GM08714 (cell line): ENCODE measurements around the gene SLC2A1.
A peak's percentile ranks its signal among the peaks of the same experiment; 100 is the strongest.

ENCODE experiments used
- H3K4me3 ChIP-seq: fragments of 200-500 bp; sonication (Bioruptor generic); 2 replicates; pipeline ENCODE4 v1.5.1; 2014; ENCODE audit warnings: mild to moderate bottlenecking, low read length, inconsistent platforms
- ZNF274 ChIP-seq: IDR thresholded peaks from 2 replicates; pipeline ENCODE4 v1.6.1; 2012; ENCODE audit warnings: mild to moderate bottlenecking, low read depth, low read length

Gene SLC2A1

DNA sequence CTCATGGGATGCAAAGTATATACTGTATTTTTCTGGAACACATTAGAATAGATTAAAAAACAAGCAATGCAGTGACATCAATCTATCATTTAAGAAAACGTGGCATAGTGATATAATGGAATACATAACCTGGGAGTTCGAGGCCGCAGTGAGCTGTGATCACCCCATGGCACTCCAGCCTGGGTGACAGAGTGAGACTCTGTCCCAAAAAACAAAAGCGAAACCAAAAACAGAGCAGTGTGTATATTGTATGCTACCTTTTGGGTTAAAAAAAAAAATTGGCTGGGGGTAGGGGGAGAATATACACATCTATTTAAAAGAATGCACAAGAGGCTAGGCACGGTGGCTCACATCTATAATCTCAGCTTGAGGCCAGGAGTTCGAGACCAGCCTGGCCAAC lies 13.5 kb downstream of the SLC2A1 start:
- TF ChIP-seq ZNF274 = no peak
- peak overlapping the region; percentile 5; the same call in 1 of the 2 replicates for H3K4me3 ChIP-seq

DNA sequence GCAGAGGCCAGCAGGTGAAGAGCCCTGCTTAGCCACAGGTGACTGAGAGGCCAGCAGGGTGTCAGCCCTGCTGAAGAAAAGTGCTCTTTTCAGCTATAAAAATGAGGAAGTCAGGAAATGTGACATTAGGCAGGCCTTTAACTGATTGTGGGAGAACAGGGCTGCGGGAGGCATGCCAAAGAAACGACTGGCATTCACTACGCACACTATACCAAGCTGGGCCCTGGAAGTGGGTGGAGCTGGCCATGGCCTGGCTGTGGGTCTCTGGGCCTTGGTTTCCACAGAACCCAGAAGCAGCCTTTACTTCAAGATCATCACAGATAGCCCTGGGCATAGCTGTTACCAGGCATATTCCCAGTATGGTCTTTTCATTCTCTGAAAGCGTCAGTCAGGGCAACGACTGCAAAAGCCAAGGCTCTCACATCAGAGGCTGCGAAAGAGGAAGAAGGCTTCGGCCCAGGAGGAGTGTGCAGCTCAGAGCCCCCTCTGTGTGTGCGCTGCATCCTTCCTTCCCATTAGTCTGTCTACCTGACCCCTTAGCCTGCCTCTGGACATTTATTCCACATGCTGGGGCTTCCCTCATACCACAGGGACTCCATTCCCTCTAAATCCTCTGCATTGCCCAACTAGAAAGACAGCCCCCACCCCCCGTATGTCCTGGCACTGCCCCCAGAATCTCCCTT lies 14.3 kb downstream of the SLC2A1 start:
- peak overlapping the region; percentile 5; the same call in 1 of the 2 replicates for H3K4me3 ChIP-seq

DNA sequence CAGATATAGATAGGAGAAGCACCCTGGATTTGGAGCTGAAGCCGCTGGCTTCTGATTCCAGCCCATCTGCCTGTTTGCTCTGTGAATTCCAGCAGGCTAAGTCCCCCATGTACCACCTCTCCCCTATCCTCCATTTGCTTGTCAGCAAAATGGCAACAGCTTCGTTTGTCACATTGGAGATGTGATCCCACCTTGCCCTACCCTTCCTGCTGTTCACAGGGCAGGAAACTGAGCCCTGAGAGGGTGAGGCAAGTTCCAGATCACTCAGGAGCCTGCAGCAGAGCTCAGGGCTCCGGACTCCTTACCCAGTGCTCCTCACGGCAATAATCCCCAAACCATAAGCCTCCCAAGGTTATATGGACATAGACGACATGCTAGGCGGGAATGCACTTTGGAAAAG lies 14.9 kb downstream of the SLC2A1 start:
- no peak overlapping the region for H3K4me3 ChIP-seq
- TF ChIP-seq ZNF274 = no peak

More for the DNA sequence above, 14.3 kb downstream of the SLC2A1 start:
- TF ChIP-seq ZNF274 = no peak

DNA sequence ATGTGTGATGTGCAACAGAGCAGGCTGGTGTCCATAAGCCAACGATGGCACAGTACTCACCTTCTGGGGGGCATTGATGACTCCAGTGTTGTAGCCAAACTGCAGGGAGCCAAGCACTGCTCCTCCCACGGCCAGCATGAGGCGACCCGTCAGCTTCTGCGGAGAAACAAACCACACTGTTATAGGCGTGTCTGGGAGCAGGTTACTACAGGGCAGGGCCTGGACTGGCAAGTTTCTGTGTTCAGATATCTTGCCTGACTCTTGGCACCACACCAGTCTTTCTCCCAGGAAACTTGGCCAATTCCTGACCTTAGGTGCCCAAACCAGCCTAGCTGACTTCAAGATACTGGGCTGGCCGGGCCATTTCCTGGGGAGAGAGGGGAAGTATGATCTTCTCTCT lies 15.5 kb downstream of the SLC2A1 start:
- no peak for TF ChIP-seq ZNF274

DNA sequence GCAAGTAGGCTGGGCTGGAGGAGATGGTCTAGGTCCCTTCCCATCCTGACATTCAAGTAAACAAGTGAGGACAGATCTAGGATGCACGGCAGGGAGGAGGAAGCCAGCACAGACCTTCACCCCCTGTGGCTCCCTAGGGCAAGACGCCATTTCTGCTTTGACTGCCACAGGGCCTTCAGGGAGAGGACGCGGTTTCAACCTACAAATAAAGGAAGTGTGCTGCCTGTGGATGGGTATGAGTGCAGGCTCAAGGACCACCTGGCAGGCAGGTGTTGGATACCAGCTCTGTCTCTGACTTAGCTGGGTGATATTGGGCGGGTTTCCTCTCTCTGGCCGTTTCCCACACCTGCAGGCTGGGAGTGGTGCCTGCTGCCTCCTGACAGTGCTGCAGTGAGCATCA lies 16.2 kb downstream of the SLC2A1 start:
- TF ChIP-seq ZNF274 = no peak
- no peak overlapping the region for H3K4me3 ChIP-seq

More for the DNA sequence above, 15.5 kb downstream of the SLC2A1 start:
- H3K4me3 ChIP-seq = no peak overlapping the region

DNA sequence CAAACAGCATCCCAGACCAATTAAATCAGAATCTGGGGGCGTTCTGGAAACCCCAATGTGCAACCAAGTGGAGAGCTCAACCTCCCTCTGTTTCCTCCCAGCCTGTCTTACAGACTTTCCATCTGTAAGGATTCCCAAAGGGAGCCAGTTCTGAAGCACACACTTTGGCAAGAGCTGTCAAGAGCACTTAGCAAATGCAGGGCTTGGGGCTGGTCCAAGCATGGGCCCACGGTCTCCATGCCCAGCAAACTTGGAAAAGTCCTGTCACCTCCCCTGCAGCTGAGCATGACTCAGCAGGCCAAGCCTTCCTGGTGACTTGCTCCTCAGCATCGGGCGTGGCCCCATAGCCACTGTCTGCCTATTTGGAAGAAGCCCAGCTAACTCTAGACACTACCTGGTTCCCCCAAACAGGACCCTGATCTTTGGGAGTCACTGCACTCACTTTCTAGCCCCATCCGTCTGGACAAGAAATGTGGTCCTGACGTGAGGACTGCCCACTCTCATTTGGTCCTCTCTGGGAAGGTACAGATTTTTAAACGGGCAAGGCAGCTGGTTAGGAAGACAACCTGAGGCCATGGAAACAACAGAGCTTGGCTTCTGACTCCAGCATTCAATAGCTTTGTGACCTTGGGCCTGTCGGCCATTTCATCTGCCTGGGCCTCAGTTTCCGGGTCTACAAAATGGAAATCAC lies 16.9 kb downstream of the SLC2A1 start:
- TF ChIP-seq ZNF274 = no peak
- H3K4me3 ChIP-seq = no peak overlapping the region

DNA sequence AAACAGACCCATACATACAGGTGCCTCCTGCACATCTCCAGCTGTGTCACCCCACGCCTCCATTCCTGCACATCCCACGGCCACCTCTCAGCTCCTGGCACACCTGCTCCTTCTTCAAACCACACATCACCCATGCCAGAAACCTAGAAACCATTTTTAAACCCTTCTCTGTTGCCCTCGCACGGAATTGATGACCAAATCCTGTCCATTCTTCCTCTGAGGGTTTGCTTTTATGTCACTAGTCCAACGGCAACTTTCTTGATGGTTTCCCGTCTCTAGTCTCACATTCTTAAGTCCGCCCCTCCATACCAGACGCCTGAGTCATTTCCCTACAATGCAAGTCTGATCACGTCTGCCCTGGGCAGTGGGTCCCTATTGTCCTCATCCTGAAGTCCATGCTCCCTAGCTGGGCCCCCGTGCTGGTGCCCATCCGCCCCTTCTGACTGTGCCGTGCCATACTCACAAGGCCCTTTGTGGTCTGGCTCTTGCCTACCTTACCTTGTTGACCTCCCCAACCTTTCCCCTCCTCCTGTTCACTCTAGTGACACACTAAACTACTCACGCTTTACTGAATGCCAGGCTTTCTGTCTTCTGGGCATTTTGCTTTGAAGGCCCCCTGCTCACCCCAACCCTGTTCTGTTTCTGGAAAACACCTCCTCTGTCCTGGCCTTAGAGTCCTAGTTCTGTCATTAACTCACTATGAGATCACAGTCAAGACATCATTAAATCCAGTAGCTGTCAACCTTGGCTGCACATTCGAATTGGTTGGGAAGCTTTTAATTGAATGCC lies 17.6 kb downstream of the SLC2A1 start:
- H3K4me3 ChIP-seq = no peak overlapping the region
- no peak for TF ChIP-seq ZNF274

DNA sequence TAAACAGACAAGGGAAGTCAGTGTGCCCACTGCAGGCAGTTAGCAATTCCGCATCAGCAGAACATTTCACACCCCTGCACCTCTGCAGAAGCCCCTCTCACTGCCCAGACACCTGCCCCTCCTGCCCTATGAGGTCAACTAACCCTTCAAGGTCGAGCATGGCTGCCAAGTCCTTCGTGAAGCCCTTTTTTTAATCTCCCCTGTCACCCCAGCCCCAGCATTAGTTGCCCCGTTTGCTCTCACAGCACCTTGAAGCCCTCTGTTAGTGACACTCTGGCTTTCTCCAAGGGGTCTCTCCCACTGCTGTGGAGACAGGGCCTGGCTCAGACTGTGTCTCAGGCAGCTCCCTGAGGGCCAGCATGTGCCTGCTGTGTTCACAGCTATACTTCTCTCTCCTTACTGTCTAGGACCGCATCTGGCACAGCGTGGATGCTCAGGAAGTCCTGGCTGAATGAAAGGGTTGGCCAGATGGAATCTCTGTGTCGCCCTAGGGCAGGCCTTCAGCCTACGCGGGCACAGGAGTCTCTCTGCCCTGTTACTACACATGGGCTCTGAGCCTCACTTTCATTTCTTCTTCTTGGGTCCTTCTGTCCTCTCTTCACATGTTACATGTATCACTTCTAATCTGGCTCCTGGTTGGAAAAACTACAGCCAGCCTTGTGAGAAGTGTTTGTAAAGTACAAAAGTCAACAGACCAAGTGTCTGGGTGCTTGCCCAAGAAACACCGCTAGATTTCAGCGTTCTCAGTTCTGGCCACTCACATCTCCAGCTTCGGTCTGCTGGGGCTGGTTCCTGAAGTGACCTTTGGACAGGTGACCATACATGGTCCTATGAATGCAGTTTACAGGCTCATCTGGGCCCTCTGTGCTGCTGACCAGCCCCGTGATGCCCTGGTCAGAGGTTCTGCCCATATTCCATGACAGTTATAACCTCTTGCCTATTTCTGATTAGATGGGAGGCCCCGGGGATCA lies 19.7 kb downstream of the SLC2A1 start:
- TF ChIP-seq ZNF274 = no peak

DNA sequence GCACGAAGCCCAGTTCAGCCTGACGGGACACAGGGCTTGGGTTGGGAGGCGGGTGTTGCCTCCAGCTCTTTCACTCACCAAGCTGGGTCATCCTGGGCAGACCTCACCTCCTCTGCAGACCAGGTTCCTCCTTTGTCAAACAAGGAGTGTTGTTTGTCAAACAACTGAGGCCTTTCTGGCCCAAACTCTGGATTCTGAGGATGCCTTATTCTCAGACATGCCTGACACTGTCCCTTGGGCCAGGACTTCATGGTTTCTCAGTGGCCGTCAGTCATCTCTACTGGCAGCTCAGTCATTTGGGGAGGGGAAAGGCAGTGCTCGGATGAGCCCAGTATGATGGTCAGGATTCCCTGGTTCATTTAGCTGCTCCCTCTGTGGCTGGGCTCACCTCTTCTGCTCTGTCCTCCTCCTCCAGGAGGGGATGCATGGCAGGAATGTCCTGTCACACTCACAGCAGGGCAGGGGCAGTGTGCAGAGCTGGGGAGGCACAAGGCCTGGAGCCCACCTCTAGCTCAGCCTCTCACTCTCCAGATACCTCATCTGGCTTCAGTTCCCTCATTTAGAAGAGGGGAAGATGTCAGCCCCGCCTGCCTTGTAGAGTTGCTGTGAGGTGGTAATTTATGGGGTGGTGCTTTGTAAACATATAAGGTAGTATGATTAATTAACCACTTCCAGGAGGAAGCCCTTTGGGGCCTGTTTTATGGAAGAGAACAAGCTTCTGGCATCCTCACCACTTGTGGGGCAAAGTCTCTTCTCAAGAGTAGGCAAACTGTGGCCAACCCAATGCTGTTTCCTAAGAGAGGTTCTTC lies 20.6 kb downstream of the SLC2A1 start:
- TF ChIP-seq ZNF274 = no peak
- no peak overlapping the region for H3K4me3 ChIP-seq

More for the DNA sequence above, 19.7 kb downstream of the SLC2A1 start:
- H3K4me3 ChIP-seq = no peak overlapping the region

DNA sequence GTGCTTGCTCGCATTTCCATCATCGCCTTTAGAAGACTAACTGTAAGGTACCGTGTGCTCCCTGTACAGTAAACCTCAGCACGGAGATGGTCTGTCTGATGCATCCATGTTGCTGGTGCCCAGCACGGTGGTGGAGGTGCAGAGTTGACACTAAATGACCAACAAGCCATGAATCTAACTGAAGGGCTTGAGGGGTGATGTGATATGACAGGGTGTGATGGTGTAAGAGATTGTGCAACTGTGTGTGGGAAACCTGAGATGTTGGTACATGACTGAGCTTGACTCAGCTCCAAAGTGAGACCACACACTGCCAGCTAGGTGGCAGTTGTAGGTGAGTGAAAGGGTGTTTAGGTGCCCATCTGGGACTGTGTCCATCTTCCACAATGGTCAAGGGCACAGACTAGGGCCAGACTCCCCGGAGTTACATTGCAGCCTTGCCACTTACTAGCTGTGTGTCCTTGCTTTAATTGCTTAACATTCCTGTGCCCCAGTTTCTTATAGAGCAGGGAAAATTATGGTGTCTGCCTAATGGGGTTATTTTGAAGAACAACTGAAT lies 21.4 kb downstream of the SLC2A1 start:
- TF ChIP-seq ZNF274 = no peak
- H3K4me3 ChIP-seq = no peak overlapping the region

DNA sequence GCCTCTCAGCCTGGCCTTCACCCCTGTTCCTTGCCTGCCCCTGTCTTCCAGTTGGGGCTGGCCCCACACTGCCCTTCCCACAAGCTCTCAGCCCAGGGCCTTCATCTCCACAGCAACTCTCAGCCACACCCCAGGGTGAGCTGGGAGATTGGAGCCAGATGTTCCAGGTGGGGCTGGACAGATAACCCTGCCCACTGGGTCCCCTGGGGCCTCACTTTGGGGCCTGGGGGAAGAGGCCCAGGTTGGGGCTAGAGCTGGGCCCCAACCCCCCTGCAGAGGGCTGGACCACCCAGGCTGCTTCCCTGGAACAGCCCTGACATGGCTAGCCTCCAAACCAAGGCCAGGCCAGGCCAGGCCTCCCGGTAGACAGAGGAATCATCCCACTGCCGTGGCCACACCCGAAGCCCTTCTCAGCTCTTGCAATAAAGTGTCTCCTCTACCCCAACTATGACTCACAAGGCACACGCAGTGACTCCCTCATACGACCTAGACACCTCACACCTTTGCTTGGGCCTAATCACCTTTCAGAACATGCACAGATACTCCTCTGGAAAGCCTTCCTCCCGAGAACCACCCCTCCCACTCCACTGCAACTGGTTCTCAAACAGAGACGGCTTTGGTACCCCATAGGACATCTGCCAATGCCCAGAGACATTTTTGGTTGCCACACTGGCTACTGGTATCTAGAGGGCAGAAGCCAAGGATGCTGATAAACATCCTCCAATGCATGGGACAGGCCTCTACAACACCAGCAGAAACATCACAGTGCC lies 22.2 kb downstream of the SLC2A1 start:
- no peak overlapping the region for H3K4me3 ChIP-seq

DNA sequence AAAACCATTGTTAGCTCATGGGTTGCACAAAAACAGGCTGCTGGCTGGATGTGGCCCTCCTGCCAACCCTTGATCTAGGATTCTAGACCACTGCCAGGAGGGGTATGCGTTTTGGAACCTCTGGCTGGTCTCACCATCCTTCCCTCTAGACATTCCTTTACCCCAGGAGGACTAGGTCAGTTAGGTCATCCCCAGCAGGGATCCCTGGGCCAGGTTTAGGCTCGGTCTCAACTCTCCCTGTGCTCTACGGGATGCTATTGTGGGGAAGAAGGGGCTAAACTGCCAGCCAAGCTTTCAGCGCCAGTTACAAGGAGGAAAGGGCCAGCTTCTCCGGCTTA lies 22.7 kb downstream of the SLC2A1 start:
- no peak overlapping the region for H3K4me3 ChIP-seq
- TF ChIP-seq ZNF274 = no peak

More for the DNA sequence above, 22.2 kb downstream of the SLC2A1 start:
- no peak for TF ChIP-seq ZNF274
